ENCODE measurements around the gene EMILIN1.
A peak's percentile ranks its signal among the peaks of the same experiment; 100 is the strongest.

The EMILIN1 gene

DNA sequence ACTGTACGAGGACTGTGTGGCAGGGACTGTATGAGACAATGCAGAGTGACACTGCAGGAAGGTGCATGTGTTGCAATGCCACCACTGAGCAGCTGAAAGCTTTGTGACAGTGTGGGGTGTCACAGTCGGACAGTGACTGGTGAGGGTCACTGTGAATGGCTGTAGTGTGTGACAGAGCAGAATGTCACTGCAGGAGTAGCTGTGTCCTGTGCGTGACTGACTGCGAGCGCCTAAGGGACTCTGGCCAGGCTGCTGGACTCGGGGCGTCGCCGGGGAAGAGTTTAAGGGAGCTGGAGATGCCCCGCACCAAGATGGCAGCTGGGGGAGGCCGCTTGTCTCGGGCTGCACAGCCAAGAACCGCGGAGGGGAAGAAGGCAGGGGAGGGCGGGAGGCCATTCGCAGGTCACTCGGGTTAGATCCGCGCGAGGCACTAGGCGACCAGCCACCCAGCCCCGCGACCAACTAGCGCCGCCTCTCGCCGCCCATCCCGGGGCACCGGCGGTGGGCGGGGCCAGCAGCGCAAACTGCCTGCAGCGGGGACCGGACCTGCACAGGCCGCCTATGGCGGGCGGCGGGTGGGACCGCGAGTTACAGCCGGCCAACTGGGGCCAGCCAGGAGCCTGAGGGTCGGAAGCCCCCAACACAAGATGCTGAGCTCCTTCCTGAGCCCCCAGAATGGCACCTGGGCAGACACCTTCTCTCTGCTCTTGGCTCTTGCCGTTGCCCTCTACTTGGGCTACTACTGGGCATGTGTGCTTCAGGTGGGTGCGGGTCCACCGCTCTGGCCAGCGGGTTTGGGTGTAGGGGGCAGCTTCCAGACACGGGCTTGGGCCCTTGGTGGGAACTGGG is 45.1 kb downstream of the EMILIN1 start, which contains the start of gene ABHD1:
TSS of gene ABHD1 (plus strand) at position 514 of the 849 bp plus-strand sequence. CDS start at position 648, 134 bp downstream.
- DNase-seq (ENCODE audit: low read depth), result no peak

GRCh38 chr2:27125104-27125503 is 46.7 kb downstream of the EMILIN1 start:
- DNase-seq (ENCODE audit: low read depth), result no peak

GRCh38 chr2:27126252-27126710 is 47.9 kb downstream of the EMILIN1 start:
- no peak for DNase-seq (ENCODE audit: low read depth)

DNA sequence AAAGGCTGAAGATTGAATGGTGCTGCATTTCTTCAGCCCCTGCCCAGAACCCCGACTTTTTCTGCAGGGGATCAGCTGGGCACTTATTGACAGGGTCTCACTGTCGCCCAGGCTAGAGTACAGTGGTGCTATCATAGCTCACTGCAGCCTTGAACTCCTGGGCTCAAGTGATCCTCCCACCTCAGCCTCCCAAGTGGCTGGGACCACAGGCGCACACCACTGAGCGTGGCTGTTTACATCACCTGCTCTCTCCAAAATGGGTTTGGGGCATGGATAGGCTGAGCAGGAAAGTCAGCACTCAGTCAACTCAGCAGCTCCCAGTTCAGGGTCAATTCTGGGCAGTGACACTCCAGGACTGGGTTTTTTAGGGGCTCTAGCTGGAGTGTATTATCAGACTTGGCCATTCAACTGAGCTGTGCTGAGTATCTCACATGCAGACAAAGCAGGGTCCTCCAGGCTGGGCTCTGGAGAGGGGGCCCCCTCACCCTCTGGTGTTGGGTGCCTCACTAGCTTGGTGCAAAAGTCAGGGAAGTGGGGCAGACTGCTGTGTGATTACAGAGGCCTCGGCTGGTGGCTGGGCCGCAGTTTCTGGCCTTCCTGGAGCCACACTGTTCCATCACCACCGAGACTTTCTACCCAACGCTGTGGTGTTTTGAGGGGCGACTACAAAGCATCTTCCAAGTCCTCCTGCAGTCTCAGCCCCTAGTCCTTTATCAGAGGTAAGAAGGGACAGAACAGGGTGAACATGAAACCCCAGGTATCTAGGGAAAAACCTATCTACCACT is 49.7 kb downstream of the EMILIN1 start:
- DNase-seq (ENCODE audit: low read depth), result no peak

- DNase-seq (ENCODE audit: low read depth), result no peak
These were observed 50.5 kb downstream of the EMILIN1 start for GRCh38 chr2:27128668-27129571.

- no peak for DNase-seq (ENCODE audit: low read depth)
These were observed 52.0 kb downstream of the EMILIN1 start for GRCh38 chr2:27130396-27130795.

DNA sequence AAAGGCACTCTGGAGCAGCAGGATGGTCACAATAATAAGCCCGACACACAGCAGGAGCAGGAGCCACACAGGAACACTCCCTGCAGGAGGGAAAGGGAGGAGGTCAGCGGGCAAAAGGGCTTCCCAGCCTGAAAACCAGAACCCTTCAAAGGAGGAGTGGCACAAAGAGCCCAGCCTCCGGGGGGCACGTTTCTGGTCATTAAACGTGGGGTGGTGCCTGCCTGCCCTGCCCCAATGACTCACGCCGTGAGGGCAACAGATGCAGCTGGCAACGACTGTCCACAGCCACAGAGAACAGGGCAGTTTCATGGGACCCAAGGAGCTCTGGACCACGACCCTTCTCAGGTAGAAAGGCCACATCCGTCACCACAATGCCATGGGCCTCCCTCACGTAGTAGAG is 53.0 kb downstream of the EMILIN1 start:
- no peak for DNase-seq (ENCODE audit: low read depth)

GRCh38 chr2:27133195-27133875 is 54.9 kb downstream of the EMILIN1 start:
- DNase-seq (ENCODE audit: low read depth), result no peak

GRCh38 chr2:27133905-27134780 is 55.7 kb downstream of the EMILIN1 start, which contains the start of gene PREB:
Gene PREB (minus strand): TSS chr2:27134636. CDS start chr2:27134421, 215 bp downstream.
- DNase-seq (ENCODE audit: low read depth), result peak; percentile 96

GRCh38 chr2:27134781-27135477 is 56.5 kb downstream of the EMILIN1 start:
- no peak for DNase-seq (ENCODE audit: low read depth)

GRCh38 chr2:27135478-27135955 is 57.1 kb downstream of the EMILIN1 start:
- no peak for DNase-seq (ENCODE audit: low read depth)

All from stimulated activated CD8-positive, alpha-beta memory T cell treated with anti-CD3 and anti-CD28 coated beads, Interleukin-7, amount 100 ng/mL, for 24 hours (primary cell).